H1 (cell line): ENCODE measurements around the gene COL8A2.

ENCODE experiments used
- EGR1 ChIP-seq: IDR thresholded peaks from 2 replicates; pipeline ENCODE4 v1.6.1; 2011; ENCODE audit warnings: low read depth, low read length, borderline replicate concordance
- EZH2 ChIP-seq: fragments of 200-600 bp; sonication (generic); IDR thresholded peaks from 2 replicates; pipeline ENCODE4 v1.7.1; 2012; ENCODE audit warnings: low read depth, mild to moderate bottlenecking, moderate library complexity, low read length, inconsistent platforms; ENCODE audit not compliant: severe bottlenecking
- MAX ChIP-seq: IDR thresholded peaks from 2 replicates; pipeline ENCODE4 v1.6.1; 2012; ENCODE audit warnings: inconsistent platforms
- POLR2A ChIP-seq, 2 experiments: IDR thresholded peaks; 1 replicate in 1 of 2; 2 replicates in 1 of 2; pipeline ENCODE4 v1.6.1; 2011; ENCODE audit warnings: low read depth in 2 of 2, low read length in 2 of 2, mild to moderate bottlenecking in 2 of 2; ENCODE audit errors: control extremely low read depth in 1 of 2
- POU5F1 ChIP-seq: IDR thresholded peaks from 2 replicates; pipeline ENCODE4 v1.6.1; 2011; ENCODE audit warnings: low read depth, mild to moderate bottlenecking, low read length, moderate library complexity
- RAD21 ChIP-seq, 2 experiments: IDR thresholded peaks in 1 of 2; conservative IDR thresholded peaks in 1 of 2; 2 replicates each; pipeline ENCODE4 v1.6.1; 2011; ENCODE audit warnings: low read depth in 2 of 2, low read length in 2 of 2, improper control_type of control experiment in 1 of 2, inconsistent platforms in 1 of 2, mild to moderate bottlenecking in 1 of 2, moderate library complexity in 1 of 2
- RBBP5 ChIP-seq: IDR thresholded peaks from 2 replicates; pipeline ENCODE4 v1.7.1; 2012; ENCODE audit warnings: low read depth, mild to moderate bottlenecking, inconsistent platforms, low read length, moderate library complexity, borderline replicate concordance
- RFX5 ChIP-seq: IDR thresholded peaks from 2 replicates; pipeline ENCODE4 v1.6.1; 2011; ENCODE audit warnings: low read depth, low read length, improper control_type of control experiment, borderline replicate concordance
- RNF2 ChIP-seq: fragments of 200-900, 300-1000 bp; sonication (generic); IDR thresholded peaks from 2 replicates; pipeline ENCODE4 v1.7.1; 2016; ENCODE audit warnings: borderline replicate concordance, low read depth, mild to moderate bottlenecking, antibody characterized with exemption, low read length; ENCODE audit not compliant: poor library complexity, severe bottlenecking; ENCODE audit errors: missing control alignments
- SP1 ChIP-seq: IDR thresholded peaks from 2 replicates; pipeline ENCODE4 v1.6.1; 2011; ENCODE audit warnings: low read depth, low read length
- TF ChIP-seq, protein P1 (sequence below), 3 experiments: IDR thresholded peaks; 1 replicate in 2 of 3; 2 replicates in 1 of 3; pipeline versions ENCODE4 v1.5.1 to v1.6.1; 2011; ENCODE audit warnings: low read length in 3 of 3, mild to moderate bottlenecking in 3 of 3, inconsistent platforms in 2 of 3, low read depth in 1 of 3, moderate library complexity in 1 of 3; ENCODE audit not compliant: insufficient read depth in 1 of 3; ENCODE audit errors: control extremely low read depth in 1 of 3

- TF ChIP-seq EZH2 (no peak), POLR2A (IDR thresholded peaks at IDR 0.05; ENCODE audit: control extremely low read depth in 1 of 2, low read depth in 2 of 2, low read length in 2 of 2) (no peak), POU5F1 (no peak), MAX (no peak), RAD21 (IDR thresholded peaks at IDR 0.05 in 1 of 2, conservative IDR thresholded peaks at IDR 0.05 in 1 of 2; ENCODE audit: low read depth in 2 of 2, low read length in 2 of 2) (no peak), RFX5 (no peak), RBBP5 (no peak), RNF2 (no peak), EGR1 (no peak), SP1 (no peak)
- TF ChIP-seq, protein P1, sequence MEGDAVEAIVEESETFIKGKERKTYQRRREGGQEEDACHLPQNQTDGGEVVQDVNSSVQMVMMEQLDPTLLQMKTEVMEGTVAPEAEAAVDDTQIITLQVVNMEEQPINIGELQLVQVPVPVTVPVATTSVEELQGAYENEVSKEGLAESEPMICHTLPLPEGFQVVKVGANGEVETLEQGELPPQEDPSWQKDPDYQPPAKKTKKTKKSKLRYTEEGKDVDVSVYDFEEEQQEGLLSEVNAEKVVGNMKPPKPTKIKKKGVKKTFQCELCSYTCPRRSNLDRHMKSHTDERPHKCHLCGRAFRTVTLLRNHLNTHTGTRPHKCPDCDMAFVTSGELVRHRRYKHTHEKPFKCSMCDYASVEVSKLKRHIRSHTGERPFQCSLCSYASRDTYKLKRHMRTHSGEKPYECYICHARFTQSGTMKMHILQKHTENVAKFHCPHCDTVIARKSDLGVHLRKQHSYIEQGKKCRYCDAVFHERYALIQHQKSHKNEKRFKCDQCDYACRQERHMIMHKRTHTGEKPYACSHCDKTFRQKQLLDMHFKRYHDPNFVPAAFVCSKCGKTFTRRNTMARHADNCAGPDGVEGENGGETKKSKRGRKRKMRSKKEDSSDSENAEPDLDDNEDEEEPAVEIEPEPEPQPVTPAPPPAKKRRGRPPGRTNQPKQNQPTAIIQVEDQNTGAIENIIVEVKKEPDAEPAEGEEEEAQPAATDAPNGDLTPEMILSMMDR (IDR thresholded peaks at IDR 0.05; ENCODE audit: control extremely low read depth in 1 of 3, insufficient read depth in 1 of 3, low read depth in 1 of 3, low read length in 3 of 3): no peak
These were observed 6.4 kb downstream of the COL8A2 start for GRCh38 chr1:36118447-36119204.
